BJ (cell line): ENCODE results near the gene RBP4. TPM values are rescaled to one million over a fixed set of nuclear protein-coding genes. Genes with fewer than 3 reads are reported as not detected.

Source experiments
- CTCF ChIA-PET: fragments of 350-600 bp; formaldehyde crosslinking; extraction: SDS; loops from one replicate; lab custom pipeline; 2021; ENCODE audit warnings: antibody characterized with exemption, inconsistent platforms; lab: Yijun Ruan, JAX
- POLR2A ChIA-PET: fragments of 300-600 bp; sonication (Branson Sonifier 250); formaldehyde crosslinking; extraction: SDS; loops from one replicate; lab custom pipeline; 2021; ENCODE audit warnings: antibody characterized with exemption; lab: Charles Lee
- DNase-seq: peaks from one replicate; pipeline ENCODE4 v3.0.0-alpha.2; 2011; ENCODE audit warnings: low read depth
- H3K27me3 ChIP-seq: 2 replicates; pipeline ENCODE4 v1.6.0; 2011; ENCODE audit warnings: low read length; ENCODE audit not compliant: control insufficient read depth, insufficient read depth
- H3K36me3 ChIP-seq: 2 replicates; pipeline ENCODE4 v1.5.1; 2011; ENCODE audit warnings: low read length; ENCODE audit not compliant: control insufficient read depth, insufficient read depth
- H3K4me3 ChIP-seq: 2 replicates; pipeline ENCODE4 v1.5.1; 2011; ENCODE audit warnings: low read depth, mild to moderate bottlenecking, control low read depth, low read length
- polyA plus RNA-seq: library from polyadenylated mRNA; depleted of rRNA; stranded (reverse); fragments of >200 nt; gene quantifications from 2 replicates; pipeline ENCODE4 v1.2.3, GENCODE V29; 2011
- TF ChIP-seq, protein P1 (sequence below): IDR thresholded peaks from 2 replicates; pipeline ENCODE4 v1.5.1; 2011; ENCODE audit warnings: low read depth, mild to moderate bottlenecking, control low read depth, inconsistent platforms, low read length, moderate library complexity; ENCODE audit not compliant: insufficient read depth

Gene RBP4
- polyA plus RNA-seq, 1 experiment, result 0.26 TPM

- Histone ChIP-seq H3K4me3 (no peak overlapping the region), H3K27me3 (peaks cover 14% of the 10 kb centered on the region), H3K36me3 (no peaks in the 10 kb centered on the region)
- TF ChIP-seq, protein P1, sequence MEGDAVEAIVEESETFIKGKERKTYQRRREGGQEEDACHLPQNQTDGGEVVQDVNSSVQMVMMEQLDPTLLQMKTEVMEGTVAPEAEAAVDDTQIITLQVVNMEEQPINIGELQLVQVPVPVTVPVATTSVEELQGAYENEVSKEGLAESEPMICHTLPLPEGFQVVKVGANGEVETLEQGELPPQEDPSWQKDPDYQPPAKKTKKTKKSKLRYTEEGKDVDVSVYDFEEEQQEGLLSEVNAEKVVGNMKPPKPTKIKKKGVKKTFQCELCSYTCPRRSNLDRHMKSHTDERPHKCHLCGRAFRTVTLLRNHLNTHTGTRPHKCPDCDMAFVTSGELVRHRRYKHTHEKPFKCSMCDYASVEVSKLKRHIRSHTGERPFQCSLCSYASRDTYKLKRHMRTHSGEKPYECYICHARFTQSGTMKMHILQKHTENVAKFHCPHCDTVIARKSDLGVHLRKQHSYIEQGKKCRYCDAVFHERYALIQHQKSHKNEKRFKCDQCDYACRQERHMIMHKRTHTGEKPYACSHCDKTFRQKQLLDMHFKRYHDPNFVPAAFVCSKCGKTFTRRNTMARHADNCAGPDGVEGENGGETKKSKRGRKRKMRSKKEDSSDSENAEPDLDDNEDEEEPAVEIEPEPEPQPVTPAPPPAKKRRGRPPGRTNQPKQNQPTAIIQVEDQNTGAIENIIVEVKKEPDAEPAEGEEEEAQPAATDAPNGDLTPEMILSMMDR, result no peak
- ChIA-PET CTCF (no interaction called here), POLR2A (no interaction called here)
- DNase-seq, result no peak
Observed at GRCh38 chr10:93601774-93602162, 733 bp upstream of the RBP4 start.

DNA sequence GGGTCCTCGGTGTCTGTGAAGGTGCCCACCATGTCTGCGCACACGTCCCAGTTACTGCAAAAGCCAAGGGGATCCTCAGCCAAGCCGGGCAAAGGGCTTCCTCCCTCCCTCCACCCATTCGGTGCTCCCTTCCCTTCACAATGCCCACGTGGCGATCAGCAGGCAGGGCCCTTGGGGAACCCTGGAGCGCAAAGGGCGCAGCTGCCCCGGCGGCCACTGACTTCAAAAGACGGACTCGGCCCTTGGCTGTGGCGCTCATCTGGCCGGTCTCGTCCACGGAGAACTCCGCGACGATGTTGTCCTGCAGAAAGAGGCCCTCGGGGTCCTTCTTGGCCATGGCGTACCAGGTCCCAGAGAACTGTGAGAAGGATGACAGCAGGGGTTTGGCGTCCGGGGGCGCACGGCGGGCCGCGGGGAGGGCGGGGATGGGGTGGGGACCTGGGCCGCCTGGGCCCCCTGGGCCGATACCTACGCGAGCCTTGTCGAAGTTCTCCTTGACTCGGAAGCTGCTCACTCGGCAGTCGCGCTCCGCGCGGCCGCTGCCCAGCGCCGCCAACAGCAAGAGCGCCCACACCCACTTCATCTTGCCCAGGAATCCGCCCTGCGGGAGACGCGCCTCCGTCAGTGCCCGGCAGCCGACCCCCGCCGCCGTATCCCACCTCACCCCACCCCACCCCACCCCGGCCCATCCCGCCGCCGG is 439 bp downstream of the RBP4 start:
- ChIA-PET POLR2A (no interaction called here), CTCF (no interaction called here)
- H3K36me3 ChIP-seq, result no peaks in the 10 kb centered on the region
- H3K27me3 ChIP-seq, result peaks cover 15% of the 10 kb centered on the region
- peak overlapping the region; percentile 13; the same call in 1 of the 2 replicates for H3K4me3 ChIP-seq
- DNase-seq, result no peak
- TF ChIP-seq, protein P1, result no peak

DNA sequence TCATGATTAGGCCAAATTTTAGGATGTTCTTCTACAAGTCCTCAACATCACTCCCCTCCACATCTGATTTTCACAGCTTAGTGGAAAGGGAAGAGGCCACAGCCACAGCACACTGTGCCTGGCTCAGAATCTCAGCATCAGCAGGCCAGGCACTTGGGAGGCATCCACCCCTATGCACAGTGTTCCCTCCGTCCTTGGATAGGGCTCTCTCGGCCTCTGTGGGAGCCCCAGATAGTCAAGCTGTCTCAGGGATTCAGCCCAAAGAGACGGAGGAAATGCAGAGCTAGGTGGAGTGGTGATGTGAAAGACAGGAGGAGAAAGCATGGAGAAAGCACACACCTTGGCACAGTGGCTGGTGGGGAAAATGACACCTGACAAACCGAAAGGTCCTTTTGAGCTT is 1.3 kb downstream of the RBP4 start:
- Histone ChIP-seq H3K4me3 (no peak overlapping the region), H3K36me3 (no peaks in the 10 kb centered on the region), H3K27me3 (peaks cover 17% of the 10 kb centered on the region)
- ChIA-PET CTCF (no interaction called here), POLR2A (no interaction called here)
- no peak for DNase-seq
- TF ChIP-seq, protein P1, result no peak

GRCh38 chr10:93599335-93599734 is 1.7 kb downstream of the RBP4 start:
- POLR2A ChIA-PET, result no interaction called here
- Histone ChIP-seq H3K36me3 (no peaks in the 10 kb centered on the region), H3K4me3 (no peak overlapping the region), H3K27me3 (peaks cover 17% of the 10 kb centered on the region)
- TF ChIP-seq, protein P1, result no peak
- DNase-seq, result no peak
- CTCF ChIA-PET, result no interaction called here

- ChIA-PET POLR2A (no interaction called here), CTCF (no interaction called here)
- no peaks in the 10 kb centered on the region for H3K36me3 ChIP-seq
Observed at GRCh38 chr10:93598157-93598556, 2.9 kb downstream of the RBP4 start.

More at GRCh38 chr10:93598157-93598556, 2.9 kb downstream of the RBP4 start:
- DNase-seq, result no peak
- Histone ChIP-seq H3K4me3 (no peak overlapping the region), H3K27me3 (peaks cover 16% of the 10 kb centered on the region)
- TF ChIP-seq, protein P1, result no peak
